Cardiac fibroblast (primary cell): ENCODE data around the gene CDK14.

Source experiments
- DNase-seq, 2 donors: peaks; one replicate each; pipeline versions ENCODE4 v3.0.0 to v3.0.0-alpha.2; 2010; ENCODE audit warnings: low read depth in 2 of 2
- H3K4me3 ChIP-seq, 2 donors: replicated peaks in 1 of 2; 1 replicate in 1 of 2; 2 replicates in 1 of 2; pipeline ENCODE4 v1.5.1; 2011; ENCODE audit warnings: low read depth in 2 of 2, low read length in 2 of 2, mild to moderate bottlenecking in 2 of 2, moderate library complexity in 1 of 2
- CTCF ChIP-seq: IDR thresholded peaks from one replicate; pipeline ENCODE4 v1.5.1; 2011; ENCODE audit warnings: low read depth, mild to moderate bottlenecking, low read length, inconsistent platforms

CDK14 gene

GRCh38 chr7:90669492-90669891 lies 73.4 kb downstream of the CDK14 start:
- no peak overlapping the region for H3K4me3 ChIP-seq
- DNase-seq = no peak
- no peak for TF ChIP-seq CTCF

- no peak overlapping the region for H3K4me3 ChIP-seq
- no peak for TF ChIP-seq CTCF
- no peak for DNase-seq
These were observed 75.5 kb downstream of the CDK14 start for GRCh38 chr7:90671571-90671970.

- no peak overlapping the region for H3K4me3 ChIP-seq
- TF ChIP-seq CTCF = no peak
- DNase-seq = no peak
These were observed 76.1 kb downstream of the CDK14 start for GRCh38 chr7:90672210-90672609.

GRCh38 chr7:90674625-90675024 lies 78.5 kb downstream of the CDK14 start:
- H3K4me3 ChIP-seq = no peak overlapping the region
- no peak for DNase-seq
- no peak for TF ChIP-seq CTCF

GRCh38 chr7:90675982-90676381 lies 79.9 kb downstream of the CDK14 start:
- no peak overlapping the region for H3K4me3 ChIP-seq
- TF ChIP-seq CTCF = no peak
- no peak for DNase-seq

GRCh38 chr7:90677486-90678404 lies 81.6 kb downstream of the CDK14 start:
- TF ChIP-seq CTCF = no peak

More at GRCh38 chr7:90677486-90678404, 81.6 kb downstream of the CDK14 start:
- no peak overlapping the region for H3K4me3 ChIP-seq
- DNase-seq = no peak
